ENCODE data around the gene ZDHHC19.

DNA sequence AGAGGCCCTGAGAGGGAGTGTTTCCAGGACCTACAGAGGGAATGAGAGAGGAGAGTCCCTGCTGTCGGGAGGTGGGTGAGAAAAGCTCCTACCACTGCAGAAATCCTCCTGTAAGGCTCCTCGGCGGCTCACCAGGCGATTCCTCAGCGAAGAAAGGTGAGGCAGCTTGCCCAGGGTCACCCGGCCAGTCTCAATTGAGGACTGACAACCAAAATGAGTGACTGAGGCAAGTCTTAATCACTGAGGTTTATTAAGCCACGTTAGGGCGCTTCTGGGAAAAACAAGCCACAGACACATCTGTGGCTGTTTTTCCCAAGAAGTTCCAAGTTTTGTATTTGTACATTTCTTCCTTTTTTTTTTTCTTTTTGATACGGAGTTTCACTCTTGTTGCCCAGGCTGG, 48.5 kb downstream of the ZDHHC19 start:
- TF ChIP-seq, protein P1, sequence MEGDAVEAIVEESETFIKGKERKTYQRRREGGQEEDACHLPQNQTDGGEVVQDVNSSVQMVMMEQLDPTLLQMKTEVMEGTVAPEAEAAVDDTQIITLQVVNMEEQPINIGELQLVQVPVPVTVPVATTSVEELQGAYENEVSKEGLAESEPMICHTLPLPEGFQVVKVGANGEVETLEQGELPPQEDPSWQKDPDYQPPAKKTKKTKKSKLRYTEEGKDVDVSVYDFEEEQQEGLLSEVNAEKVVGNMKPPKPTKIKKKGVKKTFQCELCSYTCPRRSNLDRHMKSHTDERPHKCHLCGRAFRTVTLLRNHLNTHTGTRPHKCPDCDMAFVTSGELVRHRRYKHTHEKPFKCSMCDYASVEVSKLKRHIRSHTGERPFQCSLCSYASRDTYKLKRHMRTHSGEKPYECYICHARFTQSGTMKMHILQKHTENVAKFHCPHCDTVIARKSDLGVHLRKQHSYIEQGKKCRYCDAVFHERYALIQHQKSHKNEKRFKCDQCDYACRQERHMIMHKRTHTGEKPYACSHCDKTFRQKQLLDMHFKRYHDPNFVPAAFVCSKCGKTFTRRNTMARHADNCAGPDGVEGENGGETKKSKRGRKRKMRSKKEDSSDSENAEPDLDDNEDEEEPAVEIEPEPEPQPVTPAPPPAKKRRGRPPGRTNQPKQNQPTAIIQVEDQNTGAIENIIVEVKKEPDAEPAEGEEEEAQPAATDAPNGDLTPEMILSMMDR (IDR thresholded peaks at IDR 0.05), result no peak
- TF ChIP-seq POLR2A (IDR thresholded peaks at IDR 0.05), result no peak
